Measurements from ENCODE around the gene DNAJC25. TPM values are rescaled to one million over a fixed set of nuclear protein-coding genes. Genes with fewer than 3 reads are reported as not detected.

The DNAJC25 gene
- total and polyA plus RNA-seq, 4 donors, result 5.0 to 6.5 (median 6.0) TPM

DNA sequence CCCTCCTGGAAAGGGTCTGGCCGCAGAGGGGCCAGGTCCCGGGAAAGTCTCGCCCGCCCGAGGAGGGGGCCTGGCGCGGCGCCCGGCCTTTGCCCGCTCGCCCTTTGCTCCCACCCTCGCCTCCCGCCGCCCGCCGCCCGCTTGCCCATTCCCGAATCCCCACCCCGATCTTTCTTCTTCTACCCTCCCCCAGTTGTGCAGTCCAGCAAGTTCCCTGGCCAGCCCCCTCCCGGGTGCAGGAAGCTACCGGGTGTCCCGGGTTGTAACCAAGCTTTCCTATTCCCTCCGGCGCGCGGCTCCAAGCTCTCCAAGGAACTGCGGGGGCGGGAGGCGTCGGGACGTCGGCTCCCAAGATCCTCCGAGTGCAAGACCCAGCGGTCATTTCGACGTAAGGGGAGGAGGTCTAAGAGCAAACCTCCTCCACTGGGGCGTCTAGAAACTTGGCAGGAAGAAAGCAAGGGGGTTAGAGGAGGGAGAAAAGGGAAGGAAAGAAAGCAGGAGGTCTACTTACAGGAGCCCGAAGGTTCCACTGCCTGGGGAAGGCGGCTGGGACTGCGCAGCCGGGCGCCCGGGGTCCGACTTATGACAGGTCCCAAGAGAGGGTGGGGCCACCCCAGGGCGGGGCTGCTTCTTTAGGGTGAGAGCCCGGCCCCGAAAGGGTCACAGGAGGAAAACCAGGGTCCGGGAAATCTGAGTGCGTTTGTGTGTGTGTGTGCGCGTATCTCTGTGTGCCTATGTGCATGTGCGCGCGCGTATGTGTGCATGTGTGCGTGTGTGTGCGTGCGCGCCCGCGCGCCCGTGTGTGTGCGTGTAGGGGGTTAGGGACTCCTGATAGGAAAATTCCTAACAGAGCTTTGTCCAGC is 31.8 kb upstream of the DNAJC25 start, which contains the start of gene PTGR1:
Gene PTGR1, minus strand, starts transcription at position 556 of the 863 bp plus-strand sequence. CDS start 2,225 bp downstream, outside the sequence.
- DNase-seq (peak; percentile 89 to 94 (median 93)), ATAC-seq (ENCODE audit: insufficient read depth, low FRiP score) (peak; percentile 87)
- no peak for TF ChIP-seq CTCF (IDR thresholded peaks at IDR 0.05; ENCODE audit: control extremely low read depth, extremely low read depth)
- H3K9me3 ChIP-seq (ENCODE audit: control insufficient read depth in 4 of 4, insufficient read depth in 3 of 4, low read length in 3 of 4), result no peaks in the 10 kb centered on the region
- 0 to 2% methylated on average over 64 of the region's 64 CpGs for WGBS, 2 donors
- peaks cover 3 to 17% (median 7%) of the 10 kb centered on the region in 4 donors for H3K36me3 ChIP-seq (ENCODE audit: control insufficient read depth in 4 of 4, insufficient read depth in 4 of 4, low read length in 4 of 4)
- H3K9ac ChIP-seq (ENCODE audit: insufficient read depth in 1 of 2, low read length in 2 of 2), result peak within 1 kb of the TSS; percentile 65 to 88
- peaks cover 0 to 13% (median 3%) of the 10 kb centered on the region in 5 donors for H3K4me1 ChIP-seq (ENCODE audit: control insufficient read depth in 5 of 5, insufficient read depth in 5 of 5, low read length in 5 of 5)
- H3K4me3 ChIP-seq, result peak within 1 kb of the TSS; percentile 64
- H3K27ac ChIP-seq (ENCODE audit: low read depth in 1 of 2, low read length in 1 of 2), result peak within 1 kb of the TSS; percentile 81 to 93
- H3K27me3 ChIP-seq (ENCODE audit: control insufficient read depth in 3 of 3, insufficient read depth in 3 of 3, low read length in 2 of 3), result no peaks in the 10 kb centered on the region

DNA sequence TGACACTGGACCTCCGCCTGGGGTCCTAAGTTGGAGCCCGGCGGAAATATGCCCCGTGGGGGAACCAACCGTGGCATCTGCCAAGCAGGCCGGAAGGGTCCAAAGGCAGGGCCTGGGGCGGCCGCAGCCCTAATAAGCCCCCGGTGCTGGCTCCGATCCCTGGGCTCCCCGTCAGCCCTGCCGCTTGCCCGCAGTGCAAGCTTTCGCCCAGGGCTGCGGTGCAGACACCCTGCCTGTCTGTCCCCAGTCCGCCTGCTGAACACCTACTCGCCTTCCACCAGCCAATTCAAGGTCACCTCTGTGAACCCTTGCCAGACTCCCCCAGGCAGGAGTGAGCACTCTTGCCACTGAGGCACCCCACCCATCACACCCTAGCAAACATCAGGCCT is 31.2 kb upstream of the DNAJC25 start:
- Histone ChIP-seq H3K27me3 (ENCODE audit: control insufficient read depth in 3 of 3, insufficient read depth in 3 of 3, low read length in 2 of 3) (no peaks in the 10 kb centered on the region), H3K4me1 (ENCODE audit: control insufficient read depth in 5 of 5, insufficient read depth in 5 of 5, low read length in 5 of 5) (peaks cover 0 to 13% (median 3%) of the 10 kb centered on the region in 5 donors), H3K4me3 (peak overlapping the region; percentile 64), H3K36me3 (ENCODE audit: control insufficient read depth in 4 of 4, insufficient read depth in 4 of 4, low read length in 4 of 4) (peaks cover 2 to 17% (median 7%) of the 10 kb centered on the region in 4 donors), H3K9me3 (ENCODE audit: control insufficient read depth in 4 of 4, insufficient read depth in 3 of 4, low read length in 3 of 4) (no peaks in the 10 kb centered on the region), H3K27ac (ENCODE audit: low read depth in 1 of 2, low read length in 1 of 2) (peak overlapping the region in 1 of 2 donors; percentile 93), H3K9ac (ENCODE audit: insufficient read depth in 1 of 2, low read length in 2 of 2) (peak overlapping the region; percentile 65 to 88)
- DNase-seq (no peak), ATAC-seq (ENCODE audit: insufficient read depth, low FRiP score) (no peak)
- TF ChIP-seq CTCF (IDR thresholded peaks at IDR 0.05; ENCODE audit: control extremely low read depth, extremely low read depth), result no peak
- 44 to 45% methylated on average over 14 to 17 of the region's 17 CpGs for WGBS, 2 donors

DNA sequence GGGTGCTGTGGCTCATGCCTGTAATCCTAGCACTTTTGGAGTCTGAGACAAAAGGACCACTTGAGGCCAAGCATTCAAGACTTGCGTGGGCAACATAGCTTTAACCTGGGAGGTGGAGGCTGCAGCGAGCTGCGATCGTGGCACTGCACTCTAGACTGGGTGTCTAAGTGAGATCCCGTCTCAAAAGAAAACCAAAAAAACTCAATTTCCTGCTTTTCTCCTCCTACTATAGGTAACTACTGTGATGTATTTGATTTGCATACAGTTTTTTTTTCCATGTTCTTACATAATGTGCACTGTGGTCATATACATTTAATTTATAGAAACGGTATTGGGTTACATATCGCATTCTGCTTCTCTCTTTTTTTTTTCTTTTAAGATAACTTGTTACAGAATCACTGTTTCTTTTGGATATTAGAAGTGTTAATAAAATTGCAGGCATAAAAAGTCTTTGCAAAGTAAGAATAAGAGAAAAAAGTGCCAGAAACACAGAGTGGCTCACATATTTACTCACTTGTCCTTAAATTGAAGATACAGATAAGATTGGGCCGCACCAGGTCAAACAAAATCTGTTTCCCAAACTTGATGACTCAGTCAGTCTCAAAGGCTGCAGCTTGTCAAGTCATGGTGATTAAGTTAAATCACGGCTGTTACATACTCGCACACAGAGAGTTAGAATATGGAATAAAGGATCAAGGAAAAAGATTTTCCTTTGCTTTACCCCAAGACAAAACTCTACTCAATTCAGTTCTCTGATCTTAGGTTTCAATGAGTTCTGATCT is 29.7 kb upstream of the DNAJC25 start:
- Histone ChIP-seq H3K36me3 (ENCODE audit: control insufficient read depth in 4 of 4, insufficient read depth in 4 of 4, low read length in 4 of 4) (peaks cover 0 to 7% (median 4%) of the 10 kb centered on the region in 4 donors), H3K4me3 (no peak overlapping the region), H3K27me3 (ENCODE audit: control insufficient read depth in 3 of 3, insufficient read depth in 3 of 3, low read length in 2 of 3) (no peaks in the 10 kb centered on the region), H3K27ac (ENCODE audit: low read depth in 1 of 2, low read length in 1 of 2) (no peak overlapping the region), H3K9ac (ENCODE audit: insufficient read depth in 1 of 2, low read length in 2 of 2) (no peak overlapping the region), H3K9me3 (ENCODE audit: control insufficient read depth in 4 of 4, insufficient read depth in 3 of 4, low read length in 3 of 4) (no peaks in the 10 kb centered on the region), H3K4me1 (ENCODE audit: control insufficient read depth in 5 of 5, insufficient read depth in 5 of 5, low read length in 5 of 5) (peaks cover 0 to 13% (median 3%) of the 10 kb centered on the region in 5 donors)
- DNase-seq (peak in 2 of 3 donors; percentile 37 to 52), ATAC-seq (ENCODE audit: insufficient read depth, low FRiP score) (no peak)
- WGBS, 2 donors, result 67 to 68% methylated on average over 10 of the region's 10 CpGs
- no peak for TF ChIP-seq CTCF (IDR thresholded peaks at IDR 0.05; ENCODE audit: control extremely low read depth, extremely low read depth)
